Measurements from ENCODE around the gene ABAT. TPM values are rescaled to one million over a fixed set of nuclear protein-coding genes. Genes with fewer than 3 reads are reported as not detected.

ABAT gene
- total and polyA plus RNA-seq, 10 of the 15 experiments (the other 5 are each of a cell fraction or from before 2014, with no cell fraction given): 1.0 to 10.6 (median 1.9) TPM

DNA sequence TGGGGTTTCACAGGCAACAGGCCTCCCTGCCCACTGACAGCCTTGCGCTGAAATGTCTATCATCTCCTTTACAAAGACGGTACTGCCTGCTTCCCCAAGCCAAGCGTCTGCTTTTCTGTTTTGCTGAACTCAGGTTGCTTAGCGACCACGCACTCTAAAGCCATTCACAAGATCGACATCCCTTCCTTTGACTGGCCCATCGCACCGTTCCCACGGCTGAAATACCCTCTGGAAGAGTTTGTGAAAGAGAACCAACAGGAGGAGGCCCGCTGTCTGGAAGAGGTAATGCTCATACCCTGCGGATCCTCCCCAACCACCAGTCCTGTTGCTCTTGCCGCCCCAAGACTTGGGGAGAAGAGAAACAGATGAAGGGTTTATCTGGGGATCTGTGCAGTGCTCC lies 94.3 kb downstream of the ABAT start (continued):
- TF ChIP-seq, protein P1, sequence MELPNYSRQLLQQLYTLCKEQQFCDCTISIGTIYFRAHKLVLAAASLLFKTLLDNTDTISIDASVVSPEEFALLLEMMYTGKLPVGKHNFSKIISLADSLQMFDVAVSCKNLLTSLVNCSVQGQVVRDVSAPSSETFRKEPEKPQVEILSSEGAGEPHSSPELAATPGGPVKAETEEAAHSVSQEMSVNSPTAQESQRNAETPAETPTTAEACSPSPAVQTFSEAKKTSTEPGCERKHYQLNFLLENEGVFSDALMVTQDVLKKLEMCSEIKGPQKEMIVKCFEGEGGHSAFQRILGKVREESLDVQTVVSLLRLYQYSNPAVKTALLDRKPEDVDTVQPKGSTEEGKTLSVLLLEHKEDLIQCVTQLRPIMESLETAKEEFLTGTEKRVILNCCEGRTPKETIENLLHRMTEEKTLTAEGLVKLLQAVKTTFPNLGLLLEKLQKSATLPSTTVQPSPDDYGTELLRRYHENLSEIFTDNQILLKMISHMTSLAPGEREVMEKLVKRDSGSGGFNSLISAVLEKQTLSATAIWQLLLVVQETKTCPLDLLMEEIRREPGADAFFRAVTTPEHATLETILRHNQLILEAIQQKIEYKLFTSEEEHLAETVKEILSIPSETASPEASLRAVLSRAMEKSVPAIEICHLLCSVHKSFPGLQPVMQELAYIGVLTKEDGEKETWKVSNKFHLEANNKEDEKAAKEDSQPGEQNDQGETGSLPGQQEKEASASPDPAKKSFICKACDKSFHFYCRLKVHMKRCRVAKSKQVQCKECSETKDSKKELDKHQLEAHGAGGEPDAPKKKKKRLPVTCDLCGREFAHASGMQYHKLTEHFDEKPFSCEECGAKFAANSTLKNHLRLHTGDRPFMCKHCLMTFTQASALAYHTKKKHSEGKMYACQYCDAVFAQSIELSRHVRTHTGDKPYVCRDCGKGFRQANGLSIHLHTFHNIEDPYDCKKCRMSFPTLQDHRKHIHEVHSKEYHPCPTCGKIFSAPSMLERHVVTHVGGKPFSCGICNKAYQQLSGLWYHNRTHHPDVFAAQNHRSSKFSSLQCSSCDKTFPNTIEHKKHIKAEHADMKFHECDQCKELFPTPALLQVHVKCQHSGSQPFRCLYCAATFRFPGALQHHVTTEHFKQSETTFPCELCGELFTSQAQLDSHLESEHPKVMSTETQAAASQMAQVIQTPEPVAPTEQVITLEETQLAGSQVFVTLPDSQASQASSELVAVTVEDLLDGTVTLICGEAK (IDR thresholded peaks at IDR 0.05; ENCODE audit: borderline replicate concordance): no peak
- no peak for TF ChIP-seq ASH2L (IDR thresholded peaks at IDR 0.05; ENCODE audit: borderline replicate concordance, low read depth)
- no peak for TF ChIP-seq TCF12 (IDR thresholded peaks at IDR 0.05; ENCODE audit: low read depth, low read length)
- no peak for TF ChIP-seq CBX5 (IDR thresholded peaks at IDR 0.05; ENCODE audit: low read depth)
- no peak for TF ChIP-seq HDGF (IDR thresholded peaks at IDR 0.05)
- no peak for TF ChIP-seq RAD51 (IDR thresholded peaks at IDR 0.05)
- TF ChIP-seq SMARCA5 (IDR thresholded peaks at IDR 0.05): no peak
- TF ChIP-seq PAX5 (IDR thresholded peaks at IDR 0.05; ENCODE audit: borderline replicate concordance, low read depth, low read length): no peak
- TF ChIP-seq KLF5 (IDR thresholded peaks at IDR 0.05; ENCODE audit: partially characterized antibody): no peak
- no peak for TF ChIP-seq NR2C2 (IDR thresholded peaks at IDR 0.05; ENCODE audit: borderline replicate concordance, control insufficient read depth, insufficient read length, low read depth)
- TF ChIP-seq SRF (IDR thresholded peaks at IDR 0.05; ENCODE audit: low read depth in 2 of 2, low read length in 2 of 2): no peak
- no peak for TF ChIP-seq EGR1 (IDR thresholded peaks at IDR 0.05; ENCODE audit: borderline replicate concordance in 1 of 2, low read depth in 2 of 2, low read length in 2 of 2)
- TF ChIP-seq RELA (IDR thresholded peaks at IDR 0.05; ENCODE audit: borderline replicate concordance, partially characterized antibody): no peak
- TF ChIP-seq, protein P2, sequence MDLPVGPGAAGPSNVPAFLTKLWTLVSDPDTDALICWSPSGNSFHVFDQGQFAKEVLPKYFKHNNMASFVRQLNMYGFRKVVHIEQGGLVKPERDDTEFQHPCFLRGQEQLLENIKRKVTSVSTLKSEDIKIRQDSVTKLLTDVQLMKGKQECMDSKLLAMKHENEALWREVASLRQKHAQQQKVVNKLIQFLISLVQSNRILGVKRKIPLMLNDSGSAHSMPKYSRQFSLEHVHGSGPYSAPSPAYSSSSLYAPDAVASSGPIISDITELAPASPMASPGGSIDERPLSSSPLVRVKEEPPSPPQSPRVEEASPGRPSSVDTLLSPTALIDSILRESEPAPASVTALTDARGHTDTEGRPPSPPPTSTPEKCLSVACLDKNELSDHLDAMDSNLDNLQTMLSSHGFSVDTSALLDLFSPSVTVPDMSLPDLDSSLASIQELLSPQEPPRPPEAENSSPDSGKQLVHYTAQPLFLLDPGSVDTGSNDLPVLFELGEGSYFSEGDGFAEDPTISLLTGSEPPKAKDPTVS (IDR thresholded peaks at IDR 0.05; ENCODE audit: low read depth, low read length): no peak
- TF ChIP-seq, protein P3, sequence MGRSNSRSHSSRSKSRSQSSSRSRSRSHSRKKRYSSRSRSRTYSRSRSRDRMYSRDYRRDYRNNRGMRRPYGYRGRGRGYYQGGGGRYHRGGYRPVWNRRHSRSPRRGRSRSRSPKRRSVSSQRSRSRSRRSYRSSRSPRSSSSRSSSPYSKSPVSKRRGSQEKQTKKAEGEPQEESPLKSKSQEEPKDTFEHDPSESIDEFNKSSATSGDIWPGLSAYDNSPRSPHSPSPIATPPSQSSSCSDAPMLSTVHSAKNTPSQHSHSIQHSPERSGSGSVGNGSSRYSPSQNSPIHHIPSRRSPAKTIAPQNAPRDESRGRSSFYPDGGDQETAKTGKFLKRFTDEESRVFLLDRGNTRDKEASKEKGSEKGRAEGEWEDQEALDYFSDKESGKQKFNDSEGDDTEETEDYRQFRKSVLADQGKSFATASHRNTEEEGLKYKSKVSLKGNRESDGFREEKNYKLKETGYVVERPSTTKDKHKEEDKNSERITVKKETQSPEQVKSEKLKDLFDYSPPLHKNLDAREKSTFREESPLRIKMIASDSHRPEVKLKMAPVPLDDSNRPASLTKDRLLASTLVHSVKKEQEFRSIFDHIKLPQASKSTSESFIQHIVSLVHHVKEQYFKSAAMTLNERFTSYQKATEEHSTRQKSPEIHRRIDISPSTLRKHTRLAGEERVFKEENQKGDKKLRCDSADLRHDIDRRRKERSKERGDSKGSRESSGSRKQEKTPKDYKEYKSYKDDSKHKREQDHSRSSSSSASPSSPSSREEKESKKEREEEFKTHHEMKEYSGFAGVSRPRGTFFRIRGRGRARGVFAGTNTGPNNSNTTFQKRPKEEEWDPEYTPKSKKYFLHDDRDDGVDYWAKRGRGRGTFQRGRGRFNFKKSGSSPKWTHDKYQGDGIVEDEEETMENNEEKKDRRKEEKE (IDR thresholded peaks at IDR 0.05): no peak
- TF ChIP-seq, protein P4, sequence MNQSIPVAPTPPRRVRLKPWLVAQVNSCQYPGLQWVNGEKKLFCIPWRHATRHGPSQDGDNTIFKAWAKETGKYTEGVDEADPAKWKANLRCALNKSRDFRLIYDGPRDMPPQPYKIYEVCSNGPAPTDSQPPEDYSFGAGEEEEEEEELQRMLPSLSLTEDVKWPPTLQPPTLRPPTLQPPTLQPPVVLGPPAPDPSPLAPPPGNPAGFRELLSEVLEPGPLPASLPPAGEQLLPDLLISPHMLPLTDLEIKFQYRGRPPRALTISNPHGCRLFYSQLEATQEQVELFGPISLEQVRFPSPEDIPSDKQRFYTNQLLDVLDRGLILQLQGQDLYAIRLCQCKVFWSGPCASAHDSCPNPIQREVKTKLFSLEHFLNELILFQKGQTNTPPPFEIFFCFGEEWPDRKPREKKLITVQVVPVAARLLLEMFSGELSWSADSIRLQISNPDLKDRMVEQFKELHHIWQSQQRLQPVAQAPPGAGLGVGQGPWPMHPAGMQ (IDR thresholded peaks at IDR 0.05; ENCODE audit: borderline replicate concordance): no peak

Data from GM12878 (cell line).